Right atrium auricular region (tissue), 2 donors: ENCODE results near the gene PARD6B. TPM values are rescaled to one million over a fixed set of nuclear protein-coding genes. Genes with fewer than 3 reads are reported as not detected.
"Not testable (repeated sequence)": the region's sequence is repeated elsewhere in the genome, so short reads cannot be mapped to it uniquely, and the experiment has no call there.

Source experiments
- DNase-seq: peaks from one replicate; pipeline ENCODE4 v3.0.0-alpha.2; 2019; ENCODE audit warnings: low spot score
- H3K27ac ChIP-seq, 2 donors: fragments of 200-600 bp; sonication (generic); 1 replicate in 1 of 2; 2 replicates in 1 of 2; pipeline ENCODE4 v1.5.1; 2016 to 2019
- H3K27me3 ChIP-seq, 2 donors: fragments of 200-600 bp; sonication (generic); one replicate each; pipeline versions ENCODE4 v1.5.1 to v1.6.0; 2017 to 2019
- H3K36me3 ChIP-seq: fragments of 200-600 bp; sonication (generic); one replicate; pipeline ENCODE4 v1.5.1; 2016
- H3K4me1 ChIP-seq, 2 donors: fragments of 200-600 bp; sonication (generic); one replicate each; pipeline versions ENCODE4 v1.5.1 to v1.6.0; 2017 to 2019
- H3K4me3 ChIP-seq, 2 donors: fragments of 200-600 bp; sonication (generic); 1 replicate in 1 of 2; 2 replicates in 1 of 2; pipeline ENCODE4 v1.5.1; 2017 to 2019; ENCODE audit warnings: mild to moderate bottlenecking in 1 of 2, moderate library complexity in 1 of 2
- H3K9me3 ChIP-seq, 2 donors: fragments of 200-600 bp; sonication (generic); one replicate each; pipeline ENCODE4 v1.5.1; 2019
- CTCF ChIP-seq, 2 donors: fragments of 200-600 bp; sonication (generic); IDR thresholded peaks; one replicate each; pipeline ENCODE4 v1.5.1; 2019; ENCODE audit warnings: antibody characterized with exemption in 2 of 2
- total RNA-seq, 2 donors: library from RNA; depleted of rRNA; stranded (reverse); fragments of >200 nt; gene quantifications; one replicate each; pipeline ENCODE4 v1.1.0, GENCODE V29; 2016

The PARD6B gene
- total RNA-seq, 2 donors from 2014 or later = 4.4 to 5.9 TPM

- no peaks in the 10 kb centered on the region for H3K27me3 ChIP-seq
- H3K4me1 ChIP-seq = no peaks in the 10 kb centered on the region
- no peak overlapping the region for H3K4me3 ChIP-seq
- no peak for DNase-seq
- no peaks in the 10 kb centered on the region for H3K36me3 ChIP-seq
- no peak overlapping the region for H3K27ac ChIP-seq
- no peak for TF ChIP-seq CTCF (IDR thresholded peaks at IDR 0.05)
- H3K9me3 ChIP-seq = no peaks in the 10 kb centered on the region
Measured at GRCh38 chr20:50701041-50701963, 30.1 kb upstream of the PARD6B start.

GRCh38 chr20:50703651-50704438 lies 27.5 kb upstream of the PARD6B start:
- H3K36me3 ChIP-seq, H3K9me3 ChIP-seq, DNase-seq, H3K27ac ChIP-seq, H3K27me3 ChIP-seq, H3K4me1 ChIP-seq, H3K4me3 ChIP-seq: not testable (repeated sequence)

DNA sequence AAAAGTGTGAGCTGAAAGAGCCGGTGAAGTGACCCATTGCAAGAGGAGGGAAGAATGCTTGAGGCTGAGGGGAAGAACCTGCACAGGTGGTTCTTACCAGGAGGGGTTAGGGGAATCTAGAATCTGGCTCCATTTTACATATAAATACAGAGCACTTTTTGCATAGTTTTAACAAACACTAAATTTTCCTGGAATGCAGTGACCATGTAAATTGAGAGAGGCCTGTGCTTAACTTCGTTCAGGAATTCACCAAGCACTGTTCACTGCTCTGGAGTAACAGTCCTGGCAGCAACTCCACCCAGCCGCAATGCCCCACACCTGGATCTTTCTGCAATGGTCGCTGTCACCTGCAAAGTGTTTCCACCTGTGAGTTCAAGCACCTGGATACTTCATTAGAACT lies 26.9 kb upstream of the PARD6B start:
- DNase-seq = no peak
- no peaks in the 10 kb centered on the region for H3K9me3 ChIP-seq
- H3K27ac ChIP-seq = no peak overlapping the region
- no peaks in the 10 kb centered on the region for H3K36me3 ChIP-seq
- H3K27me3 ChIP-seq = no peaks in the 10 kb centered on the region
- H3K4me1 ChIP-seq = no peaks in the 10 kb centered on the region
- H3K4me3 ChIP-seq = no peak overlapping the region
- no peak for TF ChIP-seq CTCF (IDR thresholded peaks at IDR 0.05)

DNA sequence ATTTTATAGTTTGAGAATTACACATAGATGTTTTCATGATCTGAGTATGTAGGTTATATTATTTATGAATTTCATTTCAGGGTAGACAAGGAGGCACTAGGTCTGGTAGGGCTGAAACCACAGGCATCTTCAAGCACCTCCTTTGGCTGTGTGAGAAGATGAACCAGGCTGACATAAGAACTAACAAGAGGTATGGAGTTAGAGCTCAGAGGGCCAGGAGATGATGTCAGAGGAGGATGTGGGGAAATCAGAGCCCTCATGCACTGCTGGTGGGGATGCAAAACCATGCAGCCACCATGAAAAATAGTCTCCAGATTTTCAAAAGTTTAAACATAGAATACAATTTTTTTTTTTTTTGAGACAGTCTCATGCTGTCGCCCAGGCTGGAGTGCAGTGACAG lies 26.4 kb upstream of the PARD6B start:
- TF ChIP-seq CTCF (IDR thresholded peaks at IDR 0.05) = no peak
- Histone ChIP-seq H3K9me3 (no peaks in the 10 kb centered on the region), H3K4me1 (no peaks in the 10 kb centered on the region), H3K36me3 (no peaks in the 10 kb centered on the region), H3K27ac (no peak overlapping the region), H3K4me3 (no peak overlapping the region), H3K27me3 (no peaks in the 10 kb centered on the region)
- no peak for DNase-seq

GRCh38 chr20:50708845-50709635 lies 22.3 kb upstream of the PARD6B start:
- Histone ChIP-seq H3K4me3 (no peak overlapping the region), H3K4me1 (peaks cover 0 to 8% of the 10 kb centered on the region in 2 donors), H3K9me3 (no peaks in the 10 kb centered on the region), H3K27ac (no peak overlapping the region), H3K36me3 (no peaks in the 10 kb centered on the region), H3K27me3 (no peaks in the 10 kb centered on the region)
- no peak for DNase-seq
- TF ChIP-seq CTCF (IDR thresholded peaks at IDR 0.05) = no peak

GRCh38 chr20:50709636-50709973 lies 21.8 kb upstream of the PARD6B start:
- TF ChIP-seq CTCF (IDR thresholded peaks at IDR 0.05) = no peak
- H3K36me3 ChIP-seq = no peaks in the 10 kb centered on the region
- no peaks in the 10 kb centered on the region for H3K27me3 ChIP-seq
- peaks cover 0 to 8% of the 10 kb centered on the region in 2 donors for H3K4me1 ChIP-seq
- no peak overlapping the region for H3K27ac ChIP-seq
- DNase-seq = no peak
- no peaks in the 10 kb centered on the region for H3K9me3 ChIP-seq
- no peak overlapping the region for H3K4me3 ChIP-seq
